NCI-H82 treated with DMSO at 0.1 percent for 48 hours (cell line): Measurements from ENCODE around the gene NT5C3B.
"Not testable (repeated sequence)": the region's sequence is repeated elsewhere in the genome, so short reads cannot be mapped to it uniquely, and the experiment has no call there.

Source experiments
- DNase-seq: peaks from one replicate; lab custom pipeline; 2025; ENCODE audit not compliant: unreplicated experiment; lab: John Stamatoyannopoulos, UW

Gene NT5C3B

GRCh38 chr17:41785091-41785858, 50.8 kb downstream of the NT5C3B start:
- DNase-seq: peak; percentile 19

DNA sequence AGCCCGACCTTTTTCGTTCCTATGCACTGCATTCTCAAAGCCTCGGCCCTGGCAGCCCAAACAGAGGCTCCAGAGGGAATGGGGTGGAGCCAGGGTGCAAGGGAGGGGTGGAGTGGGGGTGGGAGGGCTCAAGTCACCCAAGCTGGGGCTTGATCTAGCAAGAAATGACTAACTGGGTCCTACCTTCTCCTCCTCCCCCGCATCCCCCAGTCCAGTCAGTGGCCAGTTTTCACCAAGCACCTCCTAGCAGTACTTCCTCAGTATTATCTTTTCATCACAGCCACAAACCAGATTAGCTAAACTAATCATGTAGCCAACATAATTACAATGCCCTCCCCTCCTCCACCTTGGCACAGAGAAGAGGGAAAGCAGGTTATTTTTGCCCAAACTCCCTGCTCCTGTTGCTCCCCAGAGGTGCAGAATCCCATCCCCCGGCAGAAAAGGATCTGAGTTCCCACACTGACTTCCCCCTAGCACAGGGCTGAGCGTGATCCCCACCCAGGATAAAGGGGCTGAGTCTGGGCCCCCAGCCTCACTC, 51.8 kb downstream of the NT5C3B start:
- DNase-seq: peak; percentile 50

- no peak for DNase-seq
These were observed 53.9 kb downstream of the NT5C3B start for GRCh38 chr17:41782142-41782541.

DNA sequence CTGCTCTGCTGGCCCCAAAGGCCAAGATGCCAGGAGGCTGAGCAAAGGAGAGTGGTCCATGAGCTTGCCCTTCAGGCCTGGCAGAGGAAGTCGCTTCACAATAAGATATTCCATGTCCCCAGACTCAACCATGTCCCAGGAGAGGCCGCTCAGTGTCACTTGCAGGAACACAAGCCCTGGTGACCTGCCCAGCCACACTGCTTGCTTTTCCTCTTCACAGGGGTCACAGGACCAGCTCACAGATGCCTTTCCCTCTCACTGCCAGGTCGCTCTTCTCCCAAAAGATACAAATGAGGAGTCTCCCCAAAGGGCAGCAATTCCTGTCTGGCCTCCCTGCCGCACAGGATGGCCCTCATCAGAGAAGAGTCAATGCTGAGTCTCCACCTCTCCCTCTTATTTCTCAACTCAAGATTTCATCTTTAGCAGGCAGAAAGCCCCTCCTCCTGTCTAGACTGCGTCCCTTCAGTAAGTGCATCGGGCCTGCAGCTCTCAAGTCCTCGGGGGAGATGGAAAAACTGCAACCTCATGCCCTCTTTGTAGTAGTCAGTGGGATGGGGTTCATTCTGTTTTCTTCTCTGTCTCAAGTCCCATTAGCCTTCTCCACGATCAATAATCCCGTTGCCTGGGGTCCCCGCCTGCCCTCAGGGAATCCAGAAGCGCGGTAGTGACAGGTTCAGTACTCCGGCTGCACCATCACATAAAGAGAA, 54.5 kb downstream of the NT5C3B start:
- no peak for DNase-seq

DNA sequence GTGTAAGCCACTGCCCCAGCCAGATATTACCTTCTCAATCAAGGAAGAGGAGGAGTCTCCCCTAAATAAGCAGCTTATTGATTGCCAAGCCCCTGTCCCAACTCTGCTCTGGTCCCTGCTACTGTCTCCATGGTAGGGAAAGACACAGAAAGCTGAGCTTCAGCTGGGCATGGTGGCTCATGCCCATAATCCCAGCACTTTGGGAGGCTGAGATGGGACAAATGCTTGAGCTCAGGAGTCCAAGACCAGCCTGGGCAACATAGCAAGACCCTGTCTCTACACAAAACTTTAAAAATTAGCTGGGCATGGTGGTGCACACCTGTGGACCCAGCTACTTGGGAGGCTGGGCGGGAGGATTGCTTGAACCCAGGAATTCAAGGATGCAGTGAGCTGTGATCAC, 56.1 kb downstream of the NT5C3B start:
- no peak for DNase-seq

- DNase-seq: peak; percentile 39
These were observed 58.4 kb downstream of the NT5C3B start for GRCh38 chr17:41777574-41778188.

GRCh38 chr17:41777157-41777573, 58.9 kb downstream of the NT5C3B start:
- DNase-seq: no peak

- DNase-seq: not testable (repeated sequence)
These were observed 59.7 kb downstream of the NT5C3B start for GRCh38 chr17:41776262-41776900.

DNA sequence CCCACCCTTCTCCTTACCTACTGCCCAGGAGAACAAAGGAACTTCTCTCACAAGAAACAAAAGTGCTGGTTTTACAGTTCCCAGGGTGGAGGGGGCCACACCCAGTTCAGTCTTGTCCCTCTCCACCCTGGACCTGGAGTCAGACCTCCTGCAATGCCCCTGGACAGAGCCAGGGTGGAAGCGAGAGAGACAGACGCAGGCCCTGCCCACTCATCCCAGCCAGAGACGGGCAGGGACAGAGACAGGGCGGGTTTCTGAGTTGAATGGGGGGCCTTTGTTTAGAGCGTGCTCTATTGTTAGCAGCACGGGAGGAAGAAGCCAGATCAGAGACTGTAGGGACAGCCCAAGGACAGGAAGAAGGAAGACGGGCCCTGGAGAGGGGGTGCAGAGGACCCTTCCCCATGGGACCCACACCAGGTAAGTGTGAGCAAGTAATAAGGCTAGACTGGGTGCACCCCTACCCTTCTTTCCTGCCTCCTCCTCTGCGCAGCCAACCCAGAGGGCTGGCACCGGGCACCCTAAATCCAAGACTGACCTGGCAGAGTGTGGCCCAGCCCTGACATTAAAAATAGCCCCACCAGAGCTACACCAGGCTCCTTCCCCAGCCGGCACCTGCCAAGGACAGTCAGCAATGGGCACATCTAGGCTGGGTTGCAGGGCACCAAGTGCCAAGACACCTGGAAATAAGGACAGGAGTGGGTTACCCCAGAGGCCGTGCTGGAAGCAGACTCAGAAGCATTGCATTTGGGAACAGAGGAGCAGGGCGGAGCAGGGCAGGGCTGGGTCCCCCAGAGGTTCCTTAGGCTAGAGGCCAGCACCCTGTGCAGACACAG, 60.4 kb downstream of the NT5C3B start:
- DNase-seq: no peak
